ENCODE data around the gene CHADL. TPM values are rescaled to one million over a fixed set of nuclear protein-coding genes. Genes with fewer than 3 reads are reported as not detected.

Gene CHADL
- total RNA-seq, 1 donor from 2014 or later, result 3.2 TPM

DNA sequence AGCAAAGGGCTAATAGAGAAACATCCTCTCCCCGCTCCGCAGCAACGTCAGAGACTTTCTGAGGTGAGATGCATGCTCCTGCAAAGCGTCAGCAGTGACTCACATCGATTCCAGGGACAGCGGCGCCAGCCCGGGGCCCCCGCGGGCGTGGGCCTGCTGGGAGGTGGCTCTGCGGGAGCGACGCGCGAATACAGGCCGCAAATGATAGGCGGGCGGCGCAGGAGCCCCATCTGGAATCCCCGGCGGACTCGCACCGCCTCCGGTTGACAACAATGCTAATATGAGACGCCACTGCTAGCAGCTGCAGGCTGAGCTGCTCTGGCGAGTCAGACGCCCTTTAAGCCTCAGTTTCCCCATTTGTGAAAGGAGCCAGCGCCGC, 44.7 kb upstream of the CHADL start:
- TF ChIP-seq, protein P1, sequence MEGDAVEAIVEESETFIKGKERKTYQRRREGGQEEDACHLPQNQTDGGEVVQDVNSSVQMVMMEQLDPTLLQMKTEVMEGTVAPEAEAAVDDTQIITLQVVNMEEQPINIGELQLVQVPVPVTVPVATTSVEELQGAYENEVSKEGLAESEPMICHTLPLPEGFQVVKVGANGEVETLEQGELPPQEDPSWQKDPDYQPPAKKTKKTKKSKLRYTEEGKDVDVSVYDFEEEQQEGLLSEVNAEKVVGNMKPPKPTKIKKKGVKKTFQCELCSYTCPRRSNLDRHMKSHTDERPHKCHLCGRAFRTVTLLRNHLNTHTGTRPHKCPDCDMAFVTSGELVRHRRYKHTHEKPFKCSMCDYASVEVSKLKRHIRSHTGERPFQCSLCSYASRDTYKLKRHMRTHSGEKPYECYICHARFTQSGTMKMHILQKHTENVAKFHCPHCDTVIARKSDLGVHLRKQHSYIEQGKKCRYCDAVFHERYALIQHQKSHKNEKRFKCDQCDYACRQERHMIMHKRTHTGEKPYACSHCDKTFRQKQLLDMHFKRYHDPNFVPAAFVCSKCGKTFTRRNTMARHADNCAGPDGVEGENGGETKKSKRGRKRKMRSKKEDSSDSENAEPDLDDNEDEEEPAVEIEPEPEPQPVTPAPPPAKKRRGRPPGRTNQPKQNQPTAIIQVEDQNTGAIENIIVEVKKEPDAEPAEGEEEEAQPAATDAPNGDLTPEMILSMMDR (IDR thresholded peaks at IDR 0.05; ENCODE audit: unreplicated experiment), result no peak
- H3K4me3 Mint-ChIP-seq, result peak overlapping the region; percentile 81
- peaks cover 32% of the 10 kb centered on the region for H3K4me1 Mint-ChIP-seq
- H3K27me3 Mint-ChIP-seq (ENCODE audit: low read depth), result no peaks in the 10 kb centered on the region
- peaks cover 9% of the 10 kb centered on the region for H3K36me3 Mint-ChIP-seq
- H3K9me3 Mint-ChIP-seq, result no peaks in the 10 kb centered on the region
- DNase-seq (ENCODE audit: low spot score in 2 of 2, unreplicated experiment in 2 of 2), result peak; percentile 31 to 65
- peak overlapping the region; percentile 96 for H3K27ac Mint-ChIP-seq

DNA sequence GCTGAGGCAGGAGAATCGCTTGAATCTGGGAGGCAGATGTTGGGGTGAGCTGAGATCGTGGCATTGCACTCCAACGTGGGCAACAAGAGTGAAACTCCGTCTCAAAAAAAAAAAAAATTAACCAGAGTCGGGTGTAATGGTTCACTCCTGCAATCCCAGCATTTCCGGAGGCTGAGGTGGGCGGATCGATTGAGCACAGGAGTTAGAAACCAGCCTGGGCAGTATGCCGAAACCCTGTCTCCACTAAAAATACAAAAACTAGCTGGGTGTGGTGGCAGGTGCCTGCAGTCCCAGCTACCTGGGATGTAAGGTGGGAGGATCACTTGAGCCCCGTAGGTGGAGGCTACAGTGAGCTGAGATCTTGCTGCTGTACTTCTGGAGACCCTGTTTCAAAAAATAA, 43.7 kb upstream of the CHADL start:
- DNase-seq (ENCODE audit: low spot score in 2 of 2, unreplicated experiment in 2 of 2), result no peak
- H3K4me3 Mint-ChIP-seq, result peak overlapping the region; percentile 81
- H3K36me3 Mint-ChIP-seq, result peaks cover 9% of the 10 kb centered on the region
- no peaks in the 10 kb centered on the region for H3K9me3 Mint-ChIP-seq
- H3K27me3 Mint-ChIP-seq (ENCODE audit: low read depth), result no peaks in the 10 kb centered on the region
- peak overlapping the region; percentile 96 for H3K27ac Mint-ChIP-seq
- TF ChIP-seq, protein P1 (IDR thresholded peaks at IDR 0.05; ENCODE audit: unreplicated experiment), result no peak
- peaks cover 24% of the 10 kb centered on the region for H3K4me1 Mint-ChIP-seq

DNA sequence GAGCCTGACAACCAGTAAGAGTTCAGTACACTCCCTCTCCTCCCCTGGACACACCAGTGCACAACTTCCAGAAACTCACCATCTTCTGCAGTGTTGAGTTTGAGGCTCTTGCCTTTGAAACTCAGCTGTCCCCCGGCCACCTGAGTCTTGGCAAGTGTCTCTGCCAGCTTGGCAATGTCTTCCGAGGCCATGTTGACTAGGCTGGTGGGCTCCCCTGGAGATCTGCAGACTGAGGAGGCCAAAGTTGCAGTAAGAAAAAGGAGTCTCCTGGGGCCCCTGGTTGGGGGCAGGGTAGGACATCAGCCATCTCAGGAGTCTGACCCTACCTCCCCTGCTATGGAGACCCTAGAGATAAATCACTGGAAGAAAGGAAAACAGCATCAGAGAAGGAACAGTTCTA, 40.1 kb upstream of the CHADL start:
- Mint-ChIP-seq H3K36me3 (peaks cover 25% of the 10 kb centered on the region), H3K27ac (peak overlapping the region; percentile 64), H3K9me3 (no peaks in the 10 kb centered on the region)

DNA sequence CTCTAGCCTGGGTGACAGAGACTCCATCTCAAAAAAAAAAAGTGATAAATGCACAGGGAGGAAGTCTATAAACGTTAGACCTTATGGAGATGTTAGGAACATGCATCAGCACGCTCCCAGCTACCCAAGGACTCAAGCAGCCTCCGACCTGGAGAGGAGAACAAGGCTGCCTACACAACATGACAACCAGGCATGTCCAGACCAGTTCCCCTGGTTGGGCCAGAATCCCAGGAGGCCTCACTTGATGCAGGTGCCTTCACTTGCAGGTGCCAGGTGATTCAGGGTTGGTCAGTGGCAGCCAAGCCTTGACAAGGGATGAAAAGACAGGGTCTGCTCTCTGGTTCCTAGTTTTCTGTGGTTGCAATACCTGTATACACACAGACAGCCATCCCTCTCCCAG, 39.3 kb upstream of the CHADL start:
- DNase-seq (ENCODE audit: low spot score in 2 of 2, unreplicated experiment in 2 of 2), result no peak
- Mint-ChIP-seq H3K4me1 (peaks cover 7% of the 10 kb centered on the region), H3K36me3 (peaks cover 28% of the 10 kb centered on the region), H3K9me3 (no peaks in the 10 kb centered on the region), H3K4me3 (no peak overlapping the region), H3K27me3 (ENCODE audit: low read depth) (no peaks in the 10 kb centered on the region), H3K27ac (peak overlapping the region; percentile 16)
- TF ChIP-seq, protein P1 (IDR thresholded peaks at IDR 0.05; ENCODE audit: unreplicated experiment), result no peak

More for the DNA sequence above, 40.1 kb upstream of the CHADL start:
- DNase-seq (ENCODE audit: low spot score in 2 of 2, unreplicated experiment in 2 of 2), result no peak
- no peak overlapping the region for H3K4me3 Mint-ChIP-seq
- H3K4me1 Mint-ChIP-seq, result peaks cover 10% of the 10 kb centered on the region
- no peaks in the 10 kb centered on the region for H3K27me3 Mint-ChIP-seq (ENCODE audit: low read depth)
- TF ChIP-seq, protein P1 (IDR thresholded peaks at IDR 0.05; ENCODE audit: unreplicated experiment), result no peak

DNA sequence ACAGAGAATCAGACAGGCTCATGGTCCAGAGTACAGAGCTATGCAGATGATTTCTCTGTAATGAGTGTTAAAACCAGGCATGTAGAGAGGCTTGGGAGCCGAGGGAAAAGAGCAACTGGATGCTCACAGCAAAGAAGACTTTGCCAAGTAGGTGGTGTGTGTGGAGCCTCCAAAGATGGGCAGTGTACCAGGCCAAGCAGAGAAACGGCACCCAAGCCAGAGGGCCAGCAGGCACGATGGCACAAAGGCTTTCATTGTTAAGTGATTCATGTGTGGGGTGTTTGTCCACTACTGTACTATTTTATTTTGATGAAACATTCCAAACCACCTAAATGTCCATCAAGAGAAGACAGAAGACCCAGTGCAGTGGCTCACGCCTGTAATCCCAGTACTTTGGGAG, 34.1 kb upstream of the CHADL start:
- Mint-ChIP-seq H3K27ac (no peak overlapping the region), H3K36me3 (peaks cover 29% of the 10 kb centered on the region), H3K4me1 (no peaks in the 10 kb centered on the region), H3K4me3 (no peak overlapping the region), H3K9me3 (no peaks in the 10 kb centered on the region), H3K27me3 (ENCODE audit: low read depth) (no peaks in the 10 kb centered on the region)
- TF ChIP-seq, protein P1 (IDR thresholded peaks at IDR 0.05; ENCODE audit: unreplicated experiment), result no peak
- DNase-seq (ENCODE audit: low spot score in 2 of 2, unreplicated experiment in 2 of 2), result no peak

DNA sequence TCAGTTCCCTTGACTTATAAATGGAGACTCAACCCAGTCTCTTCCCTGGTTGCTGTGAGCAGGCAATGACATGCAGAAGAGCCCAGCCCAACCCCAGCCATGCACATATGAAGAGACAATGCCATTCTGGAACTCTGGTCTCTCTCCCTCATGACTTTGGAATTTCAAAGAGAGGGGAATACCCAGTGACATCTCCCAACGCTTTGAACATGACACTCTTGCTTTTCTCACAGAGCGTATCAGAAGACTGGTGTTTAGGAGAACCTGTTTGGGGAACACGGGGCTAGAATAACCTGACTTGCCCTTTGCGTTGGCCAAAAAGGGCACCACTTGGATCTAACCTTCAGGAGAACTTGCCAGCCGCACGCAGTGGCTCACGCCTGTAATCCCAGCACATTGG, 32.4 kb upstream of the CHADL start:
- H3K4me1 Mint-ChIP-seq, result no peaks in the 10 kb centered on the region
- H3K9me3 Mint-ChIP-seq, result no peaks in the 10 kb centered on the region
- TF ChIP-seq, protein P1 (IDR thresholded peaks at IDR 0.05; ENCODE audit: unreplicated experiment), result no peak
- DNase-seq (ENCODE audit: low spot score in 2 of 2, unreplicated experiment in 2 of 2), result no peak
- H3K4me3 Mint-ChIP-seq, result no peak overlapping the region
- peaks cover 30% of the 10 kb centered on the region for H3K36me3 Mint-ChIP-seq
- no peaks in the 10 kb centered on the region for H3K27me3 Mint-ChIP-seq (ENCODE audit: low read depth)
- H3K27ac Mint-ChIP-seq, result no peak overlapping the region

All from mesothelial cell of epicardium (in vitro differentiated cells).